Lower leg skin (tissue), 4 donors: ENCODE data around the gene SPSB3. TPM values are rescaled to one million over a fixed set of nuclear protein-coding genes. Genes with fewer than 3 reads are reported as not detected.

Experiments
- DNase-seq, 2 donors: peaks; one replicate each; pipeline ENCODE4 v3.0.0-alpha.2; 2019; ENCODE audit warnings: low spot score in 2 of 2
- H3K4me3 ChIP-seq: fragments of 200-600 bp; sonication (generic); 2 replicates; pipeline ENCODE4 v1.5.1; 2017; ENCODE audit warnings: mild to moderate bottlenecking, low read depth; ENCODE audit not compliant: poor library complexity, severe bottlenecking
- POLR2A ChIP-seq, 2 donors: fragments of 450-650 bp; IDR thresholded peaks; one replicate each; pipeline ENCODE4 v1.6.1; 2016 to 2017; ENCODE audit warnings: antibody characterized with exemption in 2 of 2, mild to moderate bottlenecking in 1 of 2, moderate library complexity in 1 of 2
- WGBS, 2 donors: methylation state at CpG; one replicate each; pipeline ENCODE4 v1.1.5; 2018; 5-methylcytosine and 5-hydroxymethylcytosine counted together
- intact Hi-C: fragments of 100-400 bp; cut with DNase I; formaldehyde crosslinking; loops from one replicate; pipeline ENCODE4 v1.15.0; 2023; ENCODE audit warnings: low total_unique reads
- total RNA-seq, 4 donors: library from RNA; depleted of rRNA; stranded (reverse); fragments of >200 nt; gene quantifications; one replicate each; pipeline ENCODE4 v1.1.0, GENCODE V29; 2016
- TF ChIP-seq, protein P1 (sequence below), 3 donors: fragments of 450-650 bp; IDR thresholded peaks; one replicate each; pipeline ENCODE4 v1.5.1; 2016; ENCODE audit warnings: antibody characterized with exemption in 3 of 3, mild to moderate bottlenecking in 3 of 3, moderate library complexity in 2 of 3

SPSB3 gene
- total RNA-seq, 4 donors from 2014 or later = 146 to 238 (median 172) TPM

DNA sequence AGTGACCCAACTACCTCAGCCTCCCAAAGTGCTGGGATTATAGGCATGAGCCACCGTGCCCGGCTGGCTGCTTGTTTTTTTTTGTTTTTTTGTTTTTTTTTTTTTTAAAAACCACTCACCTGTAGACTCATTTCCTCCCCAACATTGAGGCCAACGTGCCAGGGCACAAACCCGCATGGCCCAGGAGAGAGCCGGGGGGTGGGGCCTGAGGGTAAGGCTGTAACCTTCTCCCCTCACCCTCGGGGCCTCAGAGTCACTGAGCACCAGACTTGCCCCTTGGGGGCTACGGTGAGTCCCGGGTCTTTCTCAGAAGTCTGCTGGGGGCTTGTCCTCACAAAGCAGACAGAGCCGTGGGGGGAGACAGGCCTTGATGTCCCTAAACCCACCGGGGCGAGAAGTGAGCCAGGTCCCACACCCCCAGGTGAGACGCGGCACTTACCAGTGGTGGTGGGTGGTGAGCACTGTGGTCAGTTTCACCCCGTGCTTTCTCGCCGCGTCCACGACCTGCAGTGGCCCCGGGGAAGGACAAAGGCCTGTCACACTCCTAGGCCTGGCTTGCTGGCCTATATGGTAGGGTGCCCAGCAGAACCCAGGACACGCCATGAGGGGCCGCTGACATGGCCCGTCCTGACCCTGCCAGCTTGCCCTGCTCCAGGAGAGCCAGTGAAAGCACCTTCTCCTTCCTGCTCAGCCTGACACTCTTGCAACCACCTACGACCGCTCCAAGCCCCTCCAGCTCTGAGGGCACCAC lies 39.7 kb upstream of the SPSB3 start:
- intact Hi-C loops = no loop called here
- TF ChIP-seq, protein P1, sequence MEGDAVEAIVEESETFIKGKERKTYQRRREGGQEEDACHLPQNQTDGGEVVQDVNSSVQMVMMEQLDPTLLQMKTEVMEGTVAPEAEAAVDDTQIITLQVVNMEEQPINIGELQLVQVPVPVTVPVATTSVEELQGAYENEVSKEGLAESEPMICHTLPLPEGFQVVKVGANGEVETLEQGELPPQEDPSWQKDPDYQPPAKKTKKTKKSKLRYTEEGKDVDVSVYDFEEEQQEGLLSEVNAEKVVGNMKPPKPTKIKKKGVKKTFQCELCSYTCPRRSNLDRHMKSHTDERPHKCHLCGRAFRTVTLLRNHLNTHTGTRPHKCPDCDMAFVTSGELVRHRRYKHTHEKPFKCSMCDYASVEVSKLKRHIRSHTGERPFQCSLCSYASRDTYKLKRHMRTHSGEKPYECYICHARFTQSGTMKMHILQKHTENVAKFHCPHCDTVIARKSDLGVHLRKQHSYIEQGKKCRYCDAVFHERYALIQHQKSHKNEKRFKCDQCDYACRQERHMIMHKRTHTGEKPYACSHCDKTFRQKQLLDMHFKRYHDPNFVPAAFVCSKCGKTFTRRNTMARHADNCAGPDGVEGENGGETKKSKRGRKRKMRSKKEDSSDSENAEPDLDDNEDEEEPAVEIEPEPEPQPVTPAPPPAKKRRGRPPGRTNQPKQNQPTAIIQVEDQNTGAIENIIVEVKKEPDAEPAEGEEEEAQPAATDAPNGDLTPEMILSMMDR (IDR thresholded peaks at IDR 0.05) = no peak
- no peak for TF ChIP-seq POLR2A (IDR thresholded peaks at IDR 0.05)
- H3K4me3 ChIP-seq = no peak overlapping the region
- DNase-seq = no peak
- WGBS, 2 donors = 89 to 95% methylated on average over 10 to 24 of the region's 24 CpGs

DNA sequence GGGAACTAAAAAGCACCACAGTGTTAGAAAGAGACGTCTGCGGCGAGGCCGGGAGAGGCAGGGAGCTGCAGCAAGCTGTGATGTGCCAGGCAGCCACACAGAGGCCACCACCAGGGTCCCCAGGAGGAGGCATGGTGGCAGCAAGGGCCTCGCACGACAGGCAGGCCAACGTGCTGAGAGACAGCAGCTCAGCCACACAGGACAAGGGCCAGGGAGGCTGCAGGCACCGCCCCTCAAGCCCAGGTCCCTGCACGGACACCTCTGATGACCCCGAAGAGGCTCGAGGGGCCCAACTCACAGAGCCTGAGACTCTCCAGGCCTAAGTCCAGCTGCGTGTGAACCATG lies 38.5 kb upstream of the SPSB3 start:
- 95 to 97% methylated on average over 11 to 12 of the region's 12 CpGs for WGBS, 2 donors

DNA sequence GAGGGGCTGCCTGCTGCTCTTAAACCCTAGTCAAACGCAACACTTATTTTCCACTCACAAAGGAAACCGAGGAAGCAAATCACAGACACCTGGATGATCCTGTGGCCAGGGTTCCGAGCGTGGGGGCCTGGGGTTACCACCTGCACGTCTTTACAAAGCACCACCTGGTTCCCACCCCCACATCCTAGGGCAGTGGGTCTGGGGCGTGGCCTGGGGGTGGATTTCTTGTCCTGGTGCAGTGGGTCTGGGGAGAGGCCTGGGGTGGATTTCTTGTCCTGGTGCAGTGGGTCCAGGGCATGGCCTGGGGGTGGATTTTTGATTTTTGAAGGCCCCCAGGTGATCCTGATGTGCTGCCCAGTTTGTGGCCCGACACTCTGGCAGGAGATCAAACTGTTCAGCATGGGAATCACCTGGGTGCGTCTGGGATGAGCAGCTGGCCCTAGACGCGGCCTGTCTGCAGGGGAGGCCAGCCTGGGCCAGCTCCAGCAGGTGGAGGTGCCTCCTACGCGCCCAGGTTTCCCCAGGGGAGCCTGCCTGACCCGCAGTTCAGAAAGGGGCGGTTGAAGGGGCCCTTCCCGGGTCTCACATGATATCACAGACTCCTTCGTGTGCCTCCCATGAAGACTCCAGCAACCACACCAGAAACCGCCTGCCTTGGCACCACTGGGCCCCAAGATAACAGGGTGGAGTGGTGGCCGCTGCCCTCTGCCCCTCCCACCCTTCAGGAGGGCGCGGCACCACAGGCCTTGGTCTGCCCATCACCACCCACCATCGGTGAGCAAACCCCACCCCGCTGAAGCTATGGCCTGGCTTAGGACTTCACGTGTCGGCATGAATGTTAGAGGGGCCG lies 38.0 kb upstream of the SPSB3 start:
- no peak for DNase-seq
- 84% methylated on average over 22 of the region's 25 CpGs for WGBS, 2 donors
- intact Hi-C loops = no loop called here
- H3K4me3 ChIP-seq = no peak overlapping the region
- TF ChIP-seq POLR2A (IDR thresholded peaks at IDR 0.05) = no peak
- TF ChIP-seq, protein P1 (IDR thresholded peaks at IDR 0.05) = no peak

More for the DNA sequence above, 38.5 kb upstream of the SPSB3 start:
- no peak overlapping the region for H3K4me3 ChIP-seq
- intact Hi-C loops = no loop called here
- DNase-seq = no peak
- TF ChIP-seq POLR2A (IDR thresholded peaks at IDR 0.05) = no peak
- TF ChIP-seq, protein P1 (IDR thresholded peaks at IDR 0.05) = no peak

DNA sequence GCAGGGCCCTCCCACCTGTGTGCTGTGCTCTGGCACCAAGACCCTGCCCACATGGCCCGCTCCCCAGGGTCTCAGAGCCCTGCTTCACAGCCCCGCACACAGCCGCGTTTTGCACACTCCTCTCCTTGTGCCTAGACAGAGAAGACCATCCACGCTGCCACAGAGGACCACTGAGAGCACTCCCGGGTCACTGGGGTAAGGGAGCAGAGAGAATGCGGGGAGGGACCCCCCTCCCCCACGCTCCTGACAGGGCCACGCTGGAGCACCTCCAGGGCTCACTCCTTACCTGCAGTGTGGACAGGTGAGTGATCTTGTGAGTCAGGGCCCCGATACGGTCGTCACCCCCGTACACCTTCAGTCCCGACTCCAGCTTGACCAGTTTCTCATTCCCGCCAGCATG lies 37.2 kb upstream of the SPSB3 start:
- no peak for DNase-seq
- H3K4me3 ChIP-seq = no peak overlapping the region
- intact Hi-C loops = no loop called here
- TF ChIP-seq POLR2A (IDR thresholded peaks at IDR 0.05) = no peak
- TF ChIP-seq, protein P1 (IDR thresholded peaks at IDR 0.05) = no peak
- whole genome bisulfite sequencing, 2 donors = 87 to 96% methylated on average over 15 of the region's 15 CpGs

DNA sequence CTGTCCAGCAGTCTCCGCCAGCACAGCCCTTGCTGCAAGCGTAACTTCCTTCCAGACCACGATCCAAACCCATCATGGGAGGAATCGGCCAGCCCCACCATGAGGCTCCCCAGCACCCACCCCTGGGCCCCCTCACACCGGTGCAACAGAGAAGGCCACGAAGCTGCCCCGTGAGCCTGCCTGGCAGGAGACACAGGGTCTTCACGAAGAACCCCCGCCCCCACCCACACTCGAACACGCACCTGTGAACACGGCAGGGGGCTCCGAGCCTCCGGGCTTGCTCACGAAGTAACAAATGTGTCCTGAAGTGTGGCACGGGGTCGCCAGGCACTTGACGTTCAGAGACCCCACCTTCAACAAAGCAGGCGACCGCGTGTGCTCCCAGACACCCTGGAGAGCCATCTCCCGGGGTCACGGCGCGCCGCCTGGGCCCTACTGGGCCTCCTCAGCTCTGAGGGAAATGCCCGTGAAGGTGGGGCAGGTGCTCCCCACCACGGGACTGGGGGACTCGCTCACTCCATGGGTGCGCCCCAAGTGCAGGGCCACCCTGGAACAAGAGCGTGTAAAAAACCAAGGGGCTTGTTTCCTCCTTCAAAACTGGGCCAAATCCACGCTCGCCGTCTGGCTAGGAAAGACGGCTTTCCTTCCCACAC lies 36.6 kb upstream of the SPSB3 start:
- no peak for TF ChIP-seq POLR2A (IDR thresholded peaks at IDR 0.05)
- TF ChIP-seq, protein P1 (IDR thresholded peaks at IDR 0.05) = no peak
- H3K4me3 ChIP-seq = no peak overlapping the region
- intact Hi-C loops = no loop called here
- no peak for DNase-seq
- 92 to 96% methylated on average over 25 to 35 of the region's 35 CpGs for WGBS, 2 donors
